Cardiac septum (tissue), 1 donor: ENCODE results near the gene ASAP3. TPM values are rescaled to one million over a fixed set of nuclear protein-coding genes. Genes with fewer than 3 reads are reported as not detected.

Source experiments
- DNase-seq: peaks from one replicate; pipeline ENCODE4 v3.0.0-alpha.2; 2020; ENCODE audit warnings: low spot score
- intact Hi-C: fragments of 100-400 bp; cut with DNase I; formaldehyde crosslinking; loops from one replicate; pipeline ENCODE4 v1.14.0; 2022
- total RNA-seq: library from RNA; stranded (reverse); fragmentation: NEBNext Ultra II Directional; extraction: Animal tissue kit (Norgen Biotek cat#: 25700); gene quantifications from one replicate; pipeline ENCODE4 v1.2.1, GENCODE V29; 2021
- donor health status: DM: no; HTN: no; CAD: no.

The ASAP3 gene
- total RNA-seq, 1 donor from 2014 or later = 30.5 TPM

DNA sequence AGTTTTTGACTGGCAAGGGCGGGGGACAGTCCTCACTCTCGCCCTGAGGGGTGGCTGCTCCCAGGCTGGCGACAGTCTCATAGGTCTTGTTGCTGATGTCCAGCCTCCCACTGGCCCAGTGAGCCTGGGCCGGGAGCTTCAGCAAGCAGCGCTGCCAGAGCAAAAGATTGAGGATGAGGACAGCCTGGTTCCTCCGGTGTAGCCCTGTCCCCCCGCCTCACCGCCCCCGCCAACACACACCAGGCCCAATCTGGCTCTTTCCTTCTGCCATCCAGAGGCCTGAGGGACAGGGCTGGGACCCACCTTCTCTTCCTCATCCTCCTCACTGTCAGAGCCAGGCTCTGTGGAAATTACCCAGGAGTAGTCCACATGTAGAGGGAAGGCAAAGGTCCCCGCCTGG lies 50.9 kb downstream of the ASAP3 start:
- intact Hi-C loops = no loop called here

DNA sequence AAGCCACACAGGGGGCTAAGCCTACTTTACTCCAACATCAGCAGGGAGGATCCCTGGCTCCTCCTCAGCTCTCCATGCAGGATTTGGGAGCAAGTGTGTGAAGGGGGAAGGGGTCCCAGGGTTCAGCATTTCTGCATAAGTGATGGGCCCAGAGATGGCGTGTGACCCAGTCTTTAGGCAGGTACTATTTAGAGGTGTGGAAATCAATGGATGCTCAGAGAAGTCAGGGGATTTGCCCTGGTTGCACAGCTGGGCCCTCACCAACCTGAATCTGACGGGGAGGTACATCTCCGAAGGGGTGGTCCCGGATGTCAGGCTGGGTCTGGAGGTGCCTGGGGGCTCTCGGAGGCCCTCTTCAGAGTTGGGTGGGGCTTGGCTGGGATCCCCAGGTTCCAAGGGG lies 52.5 kb downstream of the ASAP3 start:
- intact Hi-C loops = no loop called here

More for the DNA sequence above, 50.9 kb downstream of the ASAP3 start:
- no peak for DNase-seq

DNA sequence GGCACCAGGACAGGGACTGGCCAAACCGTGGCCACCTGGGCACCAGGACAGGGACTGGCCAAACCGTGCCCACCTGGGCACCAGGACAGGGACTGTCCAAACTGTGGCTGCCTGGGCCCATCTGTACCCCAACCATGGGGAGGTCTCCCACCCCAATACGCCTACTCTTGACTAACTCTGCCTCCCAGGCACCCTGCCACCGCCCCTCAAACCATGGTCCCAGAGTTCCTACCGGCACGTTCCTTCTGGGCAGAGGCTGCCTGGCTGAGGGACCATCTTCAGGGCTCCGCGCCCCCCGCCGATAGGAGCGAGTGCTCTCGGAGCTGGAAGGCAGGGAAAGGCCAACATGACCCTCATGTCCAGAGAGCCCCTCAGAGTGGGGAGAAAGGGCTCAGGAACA lies 53.2 kb downstream of the ASAP3 start:
- intact Hi-C loops = no loop called here
- no peak for DNase-seq

More for the DNA sequence above, 52.5 kb downstream of the ASAP3 start:
- DNase-seq = no peak

DNA sequence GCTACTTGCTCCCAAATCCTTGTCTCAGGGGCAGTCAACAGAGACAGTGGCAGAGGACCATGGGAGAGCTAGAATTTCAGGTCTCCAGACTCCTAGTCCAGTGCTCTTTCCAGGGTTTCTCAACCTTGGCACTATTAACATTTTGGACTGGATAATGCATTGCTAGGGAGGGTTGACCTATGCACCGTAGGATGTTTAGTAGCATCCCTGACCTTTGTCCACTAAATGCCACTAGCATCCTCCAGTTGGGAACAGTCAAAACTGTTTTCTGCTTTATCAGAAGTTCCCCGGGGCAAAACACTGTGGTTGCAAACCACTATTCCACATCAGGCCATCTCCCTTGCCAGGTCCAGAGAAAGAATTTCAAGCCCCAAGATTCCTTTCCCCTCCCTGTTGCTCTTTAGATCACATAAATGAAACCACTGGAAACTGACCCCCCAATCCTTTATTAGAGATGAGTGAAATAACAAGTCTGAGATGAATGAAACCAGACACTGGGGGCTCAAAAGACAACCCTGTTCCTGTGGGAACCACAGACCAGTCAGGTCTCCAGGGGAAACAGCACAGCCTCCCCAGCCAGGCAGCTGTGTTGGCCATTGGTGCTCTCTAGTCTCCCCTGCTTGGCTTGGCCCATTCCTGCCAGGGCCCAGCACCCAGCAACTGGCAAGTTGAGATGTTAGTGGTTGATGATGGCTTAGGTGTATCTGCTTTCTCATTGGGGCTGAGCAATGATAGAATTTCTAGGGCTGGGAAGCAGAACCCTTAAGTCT lies 55.7 kb downstream of the ASAP3 start:
- no peak for DNase-seq
- intact Hi-C loops = loop anchor here (10.0 kb wide), 1 partner anchor 106 kb away; the partner anchor contains the start of gene E2F2

DNA sequence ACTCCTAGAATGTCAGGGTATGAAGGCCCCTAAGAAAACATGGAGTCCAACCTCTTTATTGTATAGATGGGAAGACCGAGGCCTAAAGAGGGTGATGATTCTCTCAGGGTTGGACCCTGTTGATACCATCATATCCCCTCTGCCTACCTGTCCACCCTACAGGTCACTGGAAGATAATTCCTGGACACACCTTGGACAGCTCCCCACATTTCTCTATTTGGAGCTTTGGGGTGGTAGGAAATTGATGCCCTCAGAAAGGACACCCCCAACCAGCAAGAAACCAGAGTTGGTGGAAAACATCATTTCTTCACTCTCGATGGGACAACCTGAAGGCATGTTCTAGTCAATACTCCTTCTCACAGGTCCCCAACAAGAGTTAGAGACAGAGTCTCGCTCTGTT lies 56.4 kb downstream of the ASAP3 start:
- intact Hi-C loops = loop anchor here (10.0 kb wide), 1 partner anchor 107 kb away; the partner anchor contains the start of gene E2F2
- DNase-seq = no peak

DNA sequence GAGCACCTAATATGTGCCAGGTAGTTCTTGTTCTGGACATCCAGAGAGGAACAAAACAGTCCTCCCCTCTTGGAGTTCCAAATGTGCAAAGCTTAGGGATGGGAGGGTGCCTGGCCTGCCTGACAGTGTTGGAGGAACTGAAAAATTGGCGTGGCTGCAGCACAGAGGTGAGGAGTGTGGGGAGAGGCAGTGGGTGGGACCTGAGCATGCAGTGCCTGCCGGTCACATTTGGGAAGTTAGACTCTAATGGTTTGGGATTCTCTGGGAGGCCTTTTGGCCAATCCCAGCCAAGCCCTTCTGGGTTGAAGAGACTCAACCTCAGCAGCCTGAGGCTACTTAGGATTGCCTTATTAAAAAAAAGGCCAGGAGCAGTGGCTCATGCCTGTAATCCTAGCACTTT lies 57.2 kb downstream of the ASAP3 start:
- intact Hi-C loops = loop anchor here (10.0 kb wide), 1 partner anchor 108 kb away; the partner anchor contains the start of gene E2F2
- DNase-seq = no peak

DNA sequence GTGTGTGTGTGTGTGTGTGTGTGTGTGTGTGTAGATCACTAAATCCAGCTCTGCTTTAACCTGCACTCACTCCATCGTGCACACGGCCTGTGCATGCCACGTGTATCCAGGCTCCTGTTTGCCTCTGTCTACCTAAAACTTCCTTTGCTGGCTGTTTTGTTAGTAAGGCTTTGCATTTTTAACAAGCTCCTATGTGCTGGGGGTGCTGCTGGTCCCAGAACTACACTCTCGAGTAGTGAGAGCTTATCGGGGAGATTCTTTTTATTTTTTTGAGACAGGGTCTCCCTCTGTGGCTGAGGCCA lies 58.8 kb downstream of the ASAP3 start:
- DNase-seq = no peak
- intact Hi-C loops = loop anchor here (10.0 kb wide), 1 partner anchor 110 kb away; the partner anchor contains the start of gene E2F2

DNA sequence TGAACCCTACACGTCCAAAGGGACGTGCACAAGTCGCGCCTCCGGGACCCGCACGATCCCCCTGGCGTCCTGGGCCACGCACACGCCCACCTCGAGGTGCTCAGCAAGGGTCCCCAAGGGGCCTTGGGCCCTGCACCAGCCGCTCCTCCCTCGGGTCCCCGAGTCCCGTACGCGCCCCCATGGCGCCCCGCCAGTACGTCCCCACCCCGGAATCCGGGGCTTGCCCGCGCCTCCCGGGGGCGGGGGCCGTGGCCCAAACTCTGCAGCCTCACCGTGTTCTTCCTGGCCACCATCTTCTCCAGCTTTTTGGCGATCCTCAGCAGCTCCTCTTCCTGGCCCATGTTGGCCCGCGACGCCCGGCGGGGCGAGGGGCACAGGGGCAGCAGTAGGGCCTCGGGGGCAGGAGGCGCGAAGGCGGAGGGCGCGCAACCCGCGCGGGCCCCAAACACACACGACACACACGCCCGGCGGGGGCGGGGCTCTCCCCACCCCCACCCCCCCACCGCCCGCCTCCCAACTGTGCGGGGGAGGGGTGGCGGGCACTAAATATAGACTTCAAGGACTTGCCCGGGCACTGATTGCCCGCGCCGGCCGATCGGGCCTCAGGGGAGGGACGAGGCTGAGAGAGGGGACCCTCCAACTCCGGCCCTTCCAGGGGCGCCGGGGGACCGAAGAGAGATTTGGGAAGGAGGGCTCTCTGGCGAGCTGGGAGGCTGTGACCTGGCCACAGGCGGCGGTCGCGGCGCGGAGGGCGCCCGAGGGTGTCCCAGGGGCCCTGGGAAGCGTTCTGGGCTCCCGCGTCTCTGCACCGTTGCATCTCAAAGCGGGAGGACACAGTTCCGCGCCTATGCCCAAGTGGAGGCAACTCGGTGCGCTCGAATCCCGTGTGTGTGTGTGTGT lies 59.4 kb downstream of the ASAP3 start, which contains the start of gene TCEA3:
TSS of gene TCEA3 (minus strand) at position 456 of the 900 bp plus-strand sequence. CDS start at position 341, 115 bp downstream.
- intact Hi-C loops = loop anchor here (5.0 to 10.0 kb wide), 2 partner anchors 58 to 110 kb away; partner anchors contain the start of genes ASAP3 and E2F2
- DNase-seq = no peak

DNA sequence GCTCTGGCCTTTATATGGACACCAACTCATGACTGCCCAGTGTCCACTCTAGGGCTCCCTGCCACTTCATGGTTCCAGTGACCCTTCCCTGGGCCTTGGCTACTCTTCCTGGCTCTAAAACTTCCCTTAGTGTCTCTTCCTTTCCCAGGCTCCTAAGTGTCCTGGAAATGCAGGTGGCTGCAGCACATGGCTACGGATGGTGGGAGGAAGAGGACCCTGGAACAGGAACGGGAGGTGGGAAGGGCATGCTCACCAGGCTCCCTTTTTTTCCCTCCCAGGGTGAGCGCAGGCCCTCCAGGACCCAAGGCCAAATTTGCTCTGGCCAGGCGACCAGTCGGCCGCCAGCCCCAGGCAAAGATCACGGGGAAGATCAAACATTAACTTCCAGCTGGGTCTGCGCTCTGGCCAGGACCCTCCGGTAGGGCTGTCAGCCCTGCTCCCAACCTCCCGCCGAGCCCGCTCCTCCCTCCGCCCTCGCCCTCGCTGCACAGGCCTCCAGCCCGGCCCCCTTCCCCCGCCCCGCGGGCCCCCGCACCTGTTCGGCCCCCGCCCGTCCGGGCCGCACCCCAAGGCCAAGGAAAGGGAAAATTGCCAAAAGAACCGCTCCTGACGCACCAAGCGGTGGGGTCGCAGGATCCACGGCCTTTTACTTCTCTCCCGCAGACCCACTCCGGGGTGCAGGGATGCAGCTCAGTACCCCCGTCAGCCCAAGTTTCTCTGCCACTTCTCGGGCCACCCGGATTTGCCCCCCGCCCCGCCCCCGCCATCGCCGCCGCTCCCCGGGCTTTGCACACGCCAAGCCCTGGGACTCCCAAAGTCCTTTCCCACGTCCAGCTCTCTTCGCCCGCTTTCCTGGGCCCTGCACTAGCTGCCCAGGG lies 60.3 kb downstream of the ASAP3 start:
- DNase-seq = no peak
- intact Hi-C loops = loop anchor here (5.0 to 10.0 kb wide), 2 partner anchors 59 to 111 kb away; partner anchors contain the start of genes ASAP3 and E2F2

DNA sequence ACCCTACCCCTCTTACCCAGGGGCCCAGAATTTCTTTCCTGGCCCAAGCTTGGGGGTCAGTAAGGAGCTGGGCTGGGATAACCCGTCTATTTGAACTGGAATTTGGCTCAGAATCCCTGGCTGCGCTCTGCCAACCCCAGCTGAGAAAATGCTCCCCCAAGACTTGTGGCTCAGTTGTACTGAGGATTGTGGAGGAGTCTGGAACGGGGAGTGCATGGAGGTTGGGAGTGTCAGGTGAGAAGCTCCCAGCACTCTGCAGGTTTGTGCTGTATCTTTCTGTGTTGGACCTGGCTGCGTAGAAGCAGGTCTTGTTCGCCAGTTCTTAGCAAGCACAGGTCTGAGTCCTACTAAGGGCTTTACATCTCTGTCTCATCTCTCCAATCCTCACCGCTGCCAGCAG lies 61.0 kb downstream of the ASAP3 start:
- no peak for DNase-seq
- intact Hi-C loops = loop anchor here (5.0 to 10.0 kb wide), 2 partner anchors 59 to 112 kb away; partner anchors contain the start of genes ASAP3 and E2F2

DNA sequence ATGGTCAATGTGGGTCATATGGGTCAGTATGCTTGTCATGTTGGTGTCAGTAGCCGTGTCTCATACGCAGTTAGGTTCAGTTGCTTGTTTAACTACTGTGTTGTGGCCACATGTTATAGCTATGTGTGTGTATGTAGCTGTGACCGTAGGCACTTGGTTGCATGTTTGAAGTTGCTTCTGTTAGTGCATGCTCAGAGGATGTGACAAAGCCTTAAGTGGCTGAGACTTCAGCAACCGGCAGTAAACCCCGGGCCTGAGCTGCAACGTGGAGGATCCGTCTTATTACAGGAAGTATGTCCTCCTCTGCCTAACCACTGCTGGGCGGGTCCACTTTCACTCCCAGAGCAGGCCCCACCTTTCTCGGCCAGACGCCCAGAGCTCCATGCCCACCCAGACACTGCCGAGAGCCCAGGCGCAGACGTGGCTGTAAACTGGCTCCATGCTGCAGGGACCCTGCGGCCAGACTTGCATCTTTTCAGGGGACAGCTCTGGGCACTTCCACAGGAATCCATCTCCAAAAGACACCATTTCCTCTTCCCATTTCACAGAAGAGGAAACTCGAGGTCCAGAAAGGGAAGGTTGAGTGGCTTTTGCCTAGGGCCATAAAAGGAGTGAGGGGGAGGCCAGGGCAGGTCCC lies 61.6 kb downstream of the ASAP3 start:
- peak; percentile 90 for DNase-seq
- intact Hi-C loops = loop anchor here (5.0 to 10.0 kb wide), 2 partner anchors 60 to 112 kb away; partner anchors contain the start of genes ASAP3 and E2F2

DNA sequence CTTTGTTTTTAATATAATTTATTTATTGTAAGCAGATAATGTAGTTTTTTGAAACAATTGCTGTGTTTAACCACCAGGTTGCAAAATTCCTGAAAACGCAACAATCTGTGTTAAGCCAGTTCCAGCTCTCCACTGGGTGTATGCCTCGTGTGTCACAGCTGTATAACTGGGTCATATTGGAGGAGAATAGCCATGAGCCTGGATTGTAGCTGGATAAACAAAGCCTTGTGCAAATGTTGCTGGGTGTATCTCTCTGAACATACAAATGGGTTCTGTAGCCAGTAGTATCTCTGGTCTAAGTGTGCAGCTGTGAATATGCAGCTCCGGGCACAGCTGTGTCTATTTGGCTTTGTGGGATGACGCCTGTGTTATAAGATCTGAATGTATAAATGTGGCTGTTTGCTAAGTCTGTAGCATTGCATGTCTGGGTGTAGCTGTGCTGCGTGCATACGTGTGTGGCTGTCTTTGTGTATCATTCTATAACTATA lies 62.2 kb downstream of the ASAP3 start:
- intact Hi-C loops = loop anchor here (5.0 to 10.0 kb wide), 2 partner anchors 61 to 113 kb away; partner anchors contain the start of genes ASAP3 and E2F2
- no peak for DNase-seq

DNA sequence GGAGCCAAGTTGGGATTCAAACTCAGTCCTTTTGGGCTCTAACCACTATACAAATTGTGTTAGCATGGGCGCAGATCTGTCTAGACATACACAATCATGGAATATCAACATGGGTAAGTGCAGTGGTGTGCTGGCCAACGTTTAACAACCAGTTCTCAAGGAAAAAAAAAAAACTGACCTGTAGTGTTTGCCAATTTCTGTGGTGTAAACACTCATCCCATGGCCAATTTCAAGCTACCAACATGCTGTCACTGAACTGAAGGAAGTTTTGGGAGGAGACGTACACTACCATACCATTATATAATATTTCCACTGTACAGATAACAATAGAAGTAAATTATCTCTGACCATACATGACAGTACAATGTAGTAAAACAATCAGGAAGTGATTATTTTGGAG lies 62.6 kb downstream of the ASAP3 start:
- intact Hi-C loops = loop anchor here (5.0 to 10.0 kb wide), 2 partner anchors 61 to 113 kb away; partner anchors contain the start of genes ASAP3 and E2F2
- no peak for DNase-seq

DNA sequence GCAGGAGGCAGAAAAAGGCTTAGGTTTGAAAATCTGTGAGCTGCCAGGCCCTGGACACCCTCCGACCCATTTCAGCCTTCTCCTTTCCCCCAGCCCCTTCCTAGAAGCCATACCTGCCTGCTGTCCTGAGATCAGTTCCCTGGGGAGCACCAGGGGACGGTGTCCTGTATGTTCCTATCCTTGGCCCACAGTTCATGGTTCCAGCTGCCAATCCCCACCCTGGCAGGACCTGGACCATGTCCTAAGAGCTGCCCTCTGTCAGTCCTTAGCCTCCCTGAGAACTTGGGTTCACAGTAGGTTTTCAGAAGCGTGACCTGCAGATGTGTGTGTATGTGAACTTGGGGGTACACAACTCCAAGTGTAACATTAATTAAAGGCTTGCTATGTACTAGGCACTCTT lies 63.2 kb downstream of the ASAP3 start:
- intact Hi-C loops = loop anchor here (5.0 to 10.0 kb wide), 2 partner anchors 62 to 114 kb away; partner anchors contain the start of genes ASAP3 and E2F2
- DNase-seq = no peak

DNA sequence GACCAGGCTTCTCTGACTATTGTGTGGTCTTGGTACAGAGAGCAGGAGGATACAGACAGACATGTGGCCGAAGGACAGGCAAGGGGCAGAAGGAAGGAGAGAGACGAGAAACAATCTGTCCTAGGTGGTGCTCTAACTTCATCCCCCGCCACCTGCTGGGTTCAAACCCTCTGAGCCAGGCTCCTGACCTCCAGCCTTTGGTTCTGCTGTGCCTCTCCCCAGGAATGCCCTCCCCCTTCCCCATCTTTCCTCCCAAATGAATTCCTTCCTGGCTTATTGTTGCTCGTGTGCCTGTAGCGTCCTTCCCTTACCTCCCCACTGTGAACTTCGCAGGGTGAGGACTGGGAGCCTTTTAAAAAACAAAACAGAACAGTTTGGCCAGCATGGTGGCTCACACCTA lies 64.8 kb downstream of the ASAP3 start:
- no peak for DNase-seq
- intact Hi-C loops = no loop called here

DNA sequence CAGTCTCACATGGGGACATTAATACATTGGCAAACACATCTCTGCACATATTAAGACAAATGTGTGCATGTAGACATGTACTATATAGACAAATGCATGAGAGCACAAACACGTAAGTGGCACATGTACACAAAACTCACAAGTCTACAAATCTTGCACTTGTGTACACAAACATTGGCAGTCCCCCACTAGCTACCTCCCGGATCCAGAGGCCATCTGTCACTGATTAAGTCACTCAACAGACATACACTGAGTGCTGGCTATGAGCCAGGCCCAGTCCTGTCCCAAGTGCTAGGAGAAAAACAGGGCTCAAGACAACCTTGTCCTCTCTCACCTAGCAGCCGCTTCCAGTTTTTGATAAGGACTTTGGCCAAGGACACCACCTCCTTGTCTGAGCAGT lies 66.4 kb downstream of the ASAP3 start:
- intact Hi-C loops = no loop called here
- DNase-seq = no peak

DNA sequence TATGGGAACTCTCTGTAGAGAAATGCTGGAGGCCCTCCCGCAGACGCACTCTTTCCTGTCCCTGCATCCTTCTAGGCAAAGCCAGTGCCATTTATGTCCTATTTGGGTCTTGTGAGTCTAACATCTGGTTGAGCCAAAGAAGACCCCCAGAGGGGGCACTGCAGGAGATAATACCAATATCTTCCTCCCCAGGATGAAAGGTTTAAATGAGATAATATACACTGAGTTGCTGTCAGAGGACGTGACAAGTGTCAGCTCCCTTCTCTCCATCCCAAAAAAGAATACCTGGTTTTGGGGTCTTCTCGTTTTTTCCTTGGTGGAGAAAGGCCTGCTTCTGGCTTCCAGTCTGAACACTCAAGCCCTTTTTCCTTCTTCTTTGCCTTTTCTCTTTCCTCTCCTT lies 67.0 kb downstream of the ASAP3 start:
- no peak for DNase-seq
- intact Hi-C loops = no loop called here

DNA sequence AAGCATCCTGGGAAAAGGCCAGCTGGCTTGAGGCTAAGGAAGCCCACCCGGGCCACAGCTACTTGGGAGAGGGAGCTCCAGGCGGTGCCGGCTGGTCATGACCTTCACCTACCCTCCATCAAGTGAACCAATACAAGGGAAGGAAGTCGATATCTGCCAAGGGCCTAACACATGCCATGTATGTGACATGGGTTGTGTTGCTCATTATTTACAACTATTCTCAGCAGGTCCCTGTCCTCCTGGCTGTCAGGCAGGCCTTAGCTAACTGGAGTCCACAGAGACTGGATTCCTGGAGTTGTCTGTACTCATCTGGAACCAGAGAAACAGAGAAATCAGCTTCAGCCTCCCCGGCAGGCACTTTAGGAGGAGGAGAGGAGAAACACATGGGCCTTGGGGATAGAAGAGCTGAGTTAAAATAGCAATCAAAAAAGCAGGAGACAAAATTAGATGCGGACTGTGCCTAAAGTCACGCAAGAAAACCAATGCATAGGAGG lies 75.1 kb downstream of the ASAP3 start:
- no peak for DNase-seq
- intact Hi-C loops = no loop called here
